Dedifferentiated amniotic fluid mesenchymal stem cell (primary cell): ENCODE measurements around the gene FCSK.
A peak's percentile ranks its signal among the peaks of the same experiment; 100 is the strongest.
"Not testable (repeated sequence)": the region's sequence is repeated elsewhere in the genome, so short reads cannot be mapped to it uniquely, and the experiment has no call there.

Source experiments
- DNase-seq: peaks from one replicate; pipeline ENCODE4 v3.0.0-alpha.2; 2016; ENCODE audit errors: extremely low spot score

FCSK gene

GRCh38 chr16:70524399-70524825 is 70.0 kb downstream of the FCSK start:
- not testable (repeated sequence) for DNase-seq

DNA sequence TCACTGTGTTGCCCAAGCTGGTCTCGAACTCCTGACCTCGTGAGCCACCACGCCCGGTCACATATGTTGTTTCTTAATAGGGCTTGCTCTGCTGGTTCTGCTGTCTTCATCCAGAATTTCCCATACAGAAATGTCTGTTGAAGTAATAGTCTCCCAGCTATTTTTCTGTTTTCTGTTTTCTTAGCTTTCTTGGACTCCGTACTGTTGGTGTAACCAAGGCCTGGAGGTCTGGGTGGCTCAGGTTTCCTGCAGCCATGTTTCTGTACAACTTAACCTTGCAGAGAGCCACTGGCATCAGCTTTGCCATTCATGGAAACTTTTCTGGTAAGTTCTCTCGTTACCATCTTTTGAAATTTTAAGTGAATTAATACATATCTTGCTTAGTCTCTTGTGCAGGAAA is 72.0 kb downstream of the FCSK start:
- no peak for DNase-seq

- DNase-seq, result no peak
Measured at GRCh38 chr16:70527315-70527996, 73.1 kb downstream of the FCSK start.

DNA sequence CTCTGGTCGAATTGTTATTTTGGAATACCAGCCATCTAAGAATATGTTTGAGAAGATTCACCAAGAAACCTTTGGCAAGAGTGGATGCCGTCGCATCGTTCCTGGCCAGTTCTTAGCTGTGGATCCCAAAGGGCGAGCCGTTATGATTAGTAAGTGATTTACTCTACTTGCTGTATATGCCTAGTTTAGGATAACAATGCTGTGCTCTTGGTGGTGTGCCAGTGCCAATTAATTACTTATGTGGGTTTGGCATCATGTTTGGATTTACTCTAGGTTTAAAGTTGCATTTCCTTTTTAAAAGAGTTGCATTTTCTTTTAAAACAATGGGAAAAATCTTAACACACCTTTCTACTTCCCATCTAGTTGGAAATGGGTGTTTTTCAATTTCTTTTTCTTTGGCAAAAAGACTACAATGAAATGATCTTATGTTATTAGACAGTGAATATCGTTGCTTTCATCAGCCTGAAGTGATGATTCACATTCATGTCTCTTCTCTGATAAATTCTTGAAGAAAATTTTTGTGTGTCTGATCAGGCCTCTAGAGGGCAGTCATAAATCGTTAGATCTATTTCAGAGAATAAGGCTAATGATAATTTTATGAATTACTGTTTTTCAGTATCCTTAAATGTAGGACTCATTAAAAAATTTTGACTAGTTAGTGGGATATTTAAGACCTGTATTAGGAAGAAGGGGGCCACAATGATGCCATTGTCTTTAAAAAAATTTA is 74.8 kb downstream of the FCSK start:
- peak; percentile 87 for DNase-seq
